ENCODE data around the gene ZNF511.

The ZNF511 gene

GRCh38 chr10:133337370-133337725, 28.6 kb downstream of the ZNF511 start:
- no peak for FAIRE-seq

- no peak for FAIRE-seq
Observed at GRCh38 chr10:133338080-133339071, 29.7 kb downstream of the ZNF511 start.

GRCh38 chr10:133339708-133340380, 31.1 kb downstream of the ZNF511 start:
- FAIRE-seq, result no peak

- FAIRE-seq, result no peak
Observed at GRCh38 chr10:133341983-133342382, 33.3 kb downstream of the ZNF511 start.

- FAIRE-seq, result no peak
Observed at GRCh38 chr10:133342942-133343341, 34.2 kb downstream of the ZNF511 start.

GRCh38 chr10:133343558-133343957, 34.8 kb downstream of the ZNF511 start:
- FAIRE-seq, result no peak

GRCh38 chr10:133344236-133344635, 35.5 kb downstream of the ZNF511 start:
- FAIRE-seq, result no peak

GRCh38 chr10:133346413-133346812, 37.7 kb downstream of the ZNF511 start:
- FAIRE-seq, result no peak

GRCh38 chr10:133347710-133348517, 39.2 kb downstream of the ZNF511 start:
- FAIRE-seq, result no peak

- FAIRE-seq, result no peak
Observed at GRCh38 chr10:133349160-133349568, 40.5 kb downstream of the ZNF511 start.

GRCh38 chr10:133349577-133350011, 40.9 kb downstream of the ZNF511 start:
- FAIRE-seq, result no peak

- no peak for FAIRE-seq
Observed at GRCh38 chr10:133350283-133350949, 41.7 kb downstream of the ZNF511 start.

- no peak for FAIRE-seq
Observed at GRCh38 chr10:133350950-133351329, 42.2 kb downstream of the ZNF511 start.

GRCh38 chr10:133351408-133352318, 42.9 kb downstream of the ZNF511 start:
- FAIRE-seq, result no peak

GRCh38 chr10:133353202-133353959, 44.7 kb downstream of the ZNF511 start:
- no peak for FAIRE-seq

GRCh38 chr10:133353988-133354605, 45.4 kb downstream of the ZNF511 start:
- FAIRE-seq, result no peak

GRCh38 chr10:133354672-133355240, 46.0 kb downstream of the ZNF511 start:
- no peak for FAIRE-seq

GRCh38 chr10:133355266-133355665, 46.6 kb downstream of the ZNF511 start:
- FAIRE-seq, result no peak

- FAIRE-seq, result no peak
Observed at GRCh38 chr10:133355991-133356390, 47.3 kb downstream of the ZNF511 start.

Measured in G401.6 (cell line).